GM18858 (cell line): ENCODE data around the gene ABTB2.
"Not testable (repeated sequence)": the region's sequence is repeated elsewhere in the genome, so short reads cannot be mapped to it uniquely, and the experiment has no call there.

Experiments
- ATAC-seq: cut with Tn5 transposase; IDR thresholded peaks from one replicate; pipeline ENCODE4 v1.9.1; 2021; ENCODE audit not compliant: unreplicated experiment

Gene ABTB2

GRCh38 chr11:34266090-34266912 lies 91.5 kb downstream of the ABTB2 start:
- ATAC-seq: no peak

GRCh38 chr11:34264303-34265110 lies 93.3 kb downstream of the ABTB2 start:
- ATAC-seq: no peak

- no peak for ATAC-seq
Measured at GRCh38 chr11:34263441-34264091, 94.2 kb downstream of the ABTB2 start.

GRCh38 chr11:34262531-34263081 lies 95.2 kb downstream of the ABTB2 start:
- ATAC-seq: no peak

- no peak for ATAC-seq
Measured at GRCh38 chr11:34261820-34262219, 96.0 kb downstream of the ABTB2 start.

GRCh38 chr11:34261095-34261494 lies 96.7 kb downstream of the ABTB2 start:
- no peak for ATAC-seq

GRCh38 chr11:34260072-34260575 lies 97.7 kb downstream of the ABTB2 start:
- ATAC-seq: no peak

- ATAC-seq: no peak
Measured at GRCh38 chr11:34259087-34259486, 98.7 kb downstream of the ABTB2 start.

GRCh38 chr11:34256626-34257025 lies 101.2 kb downstream of the ABTB2 start:
- no peak for ATAC-seq

GRCh38 chr11:34256150-34256549 lies 101.7 kb downstream of the ABTB2 start:
- ATAC-seq: no peak

- ATAC-seq: no peak
Measured at GRCh38 chr11:34255101-34255500, 102.7 kb downstream of the ABTB2 start.

GRCh38 chr11:34254011-34254410 lies 103.8 kb downstream of the ABTB2 start:
- no peak for ATAC-seq

- ATAC-seq: no peak
Measured at GRCh38 chr11:34252651-34253050, 105.2 kb downstream of the ABTB2 start.

- ATAC-seq: no peak
Measured at GRCh38 chr11:34252015-34252414, 105.8 kb downstream of the ABTB2 start.

GRCh38 chr11:34251589-34251980 lies 106.2 kb downstream of the ABTB2 start:
- no peak for ATAC-seq

GRCh38 chr11:34250732-34251588 lies 106.8 kb downstream of the ABTB2 start:
- peak; percentile 68 for ATAC-seq

GRCh38 chr11:34250211-34250610 lies 107.6 kb downstream of the ABTB2 start:
- ATAC-seq: no peak

GRCh38 chr11:34249439-34249838 lies 108.4 kb downstream of the ABTB2 start:
- no peak for ATAC-seq

- ATAC-seq: not testable (repeated sequence)
Measured at GRCh38 chr11:34246511-34246910, 111.3 kb downstream of the ABTB2 start.

GRCh38 chr11:34245041-34245440 lies 112.8 kb downstream of the ABTB2 start:
- no peak for ATAC-seq
